ENCODE results near the gene BHLHA9. TPM values are rescaled to one million over a fixed set of nuclear protein-coding genes. Genes with fewer than 3 reads are reported as not detected.

BHLHA9 gene
- total RNA-seq = not detected

DNA sequence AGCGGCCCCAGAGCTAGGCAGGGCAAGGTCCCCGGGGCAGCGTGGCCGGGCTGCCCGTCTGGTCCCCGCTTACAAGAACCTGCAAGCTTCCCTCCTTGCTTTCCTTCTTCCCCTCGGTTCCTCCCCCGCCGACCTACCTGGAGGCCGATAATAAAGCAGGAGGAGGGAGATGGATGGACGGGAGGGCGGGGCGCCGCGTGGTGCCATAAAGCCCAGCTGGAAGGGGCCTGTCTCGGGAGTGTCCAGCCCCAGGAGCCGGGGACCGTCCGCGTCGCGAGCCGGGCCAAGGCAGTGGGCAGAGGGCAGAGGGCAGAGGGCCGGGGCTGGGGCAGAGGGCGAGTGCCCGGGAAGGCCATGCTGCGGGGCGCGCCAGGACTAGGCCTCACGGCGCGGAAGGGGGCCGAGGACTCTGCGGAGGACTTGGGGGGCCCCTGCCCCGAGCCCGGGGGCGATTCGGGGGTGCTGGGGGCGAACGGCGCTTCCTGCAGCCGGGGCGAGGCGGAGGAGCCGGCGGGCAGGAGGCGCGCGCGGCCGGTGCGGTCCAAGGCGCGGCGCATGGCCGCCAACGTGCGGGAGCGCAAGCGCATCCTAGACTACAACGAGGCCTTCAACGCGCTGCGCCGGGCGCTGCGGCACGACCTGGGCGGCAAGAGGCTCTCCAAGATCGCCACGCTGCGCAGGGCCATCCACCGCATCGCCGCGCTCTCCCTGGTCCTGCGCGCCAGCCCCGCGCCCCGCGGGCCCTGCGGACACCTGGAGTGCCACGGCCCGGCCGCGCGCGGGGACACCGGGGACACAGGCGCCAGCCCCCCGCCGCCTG is at the start of gene BHLHA9:
BHLHA9 (plus strand) TSS at position 235 of the 820 bp plus-strand sequence; CDS start at position 355, 120 bp downstream.
- no peak within 1 kb of the TSS for H3K4me3 ChIP-seq
- H3K27ac ChIP-seq = no peak within 1 kb of the TSS
- H3K4me1 ChIP-seq (replicated peaks in 1 of 2) = peaks cover 5 to 6% of the 10 kb centered on the region in 2 donors
- ATAC-seq (replicated peaks in 6 of 8) = no peak
- in situ Hi-C loops (cut with MboI; ENCODE audit: low pct_unique_long_range_greater_than_20kb in 2 of 9, low sequenced_read_pairs in 9 of 9, unreplicated experiment in 9 of 9) = loop anchor here in 6 of 9 experiments (10.0 to 25.0 kb wide), 3 partner anchors 54 to 244 kb away; partner anchors contain the start of gene INPP5K (in 6 of the 6)
- WGBS, 10 experiments = 24 to 79% (median 50%) methylated on average over 1 to 9 of the region's 93 CpGs; no CpG with 5 or more reads in 7 of the 10 experiments

GRCh38 chr17:1221209-1221608 is 49.0 kb upstream of the BHLHA9 start:
- in situ Hi-C loops (cut with MboI; ENCODE audit: low pct_unique_long_range_greater_than_20kb in 2 of 9, low sequenced_read_pairs in 9 of 9, unreplicated experiment in 9 of 9) = no loop called here
- H3K27ac ChIP-seq = no peak overlapping the region
- no peak overlapping the region for H3K4me3 ChIP-seq
- peaks cover 9 to 11% of the 10 kb centered on the region in 2 donors for H3K4me1 ChIP-seq (replicated peaks in 1 of 2)
- no peak for ATAC-seq (replicated peaks in 6 of 8)
- WGBS, 10 experiments = 0 to 100% (median 86%) methylated on average over 1 to 6 of the region's 7 CpGs; no CpG with 5 or more reads in 3 of the 10 experiments

DNA sequence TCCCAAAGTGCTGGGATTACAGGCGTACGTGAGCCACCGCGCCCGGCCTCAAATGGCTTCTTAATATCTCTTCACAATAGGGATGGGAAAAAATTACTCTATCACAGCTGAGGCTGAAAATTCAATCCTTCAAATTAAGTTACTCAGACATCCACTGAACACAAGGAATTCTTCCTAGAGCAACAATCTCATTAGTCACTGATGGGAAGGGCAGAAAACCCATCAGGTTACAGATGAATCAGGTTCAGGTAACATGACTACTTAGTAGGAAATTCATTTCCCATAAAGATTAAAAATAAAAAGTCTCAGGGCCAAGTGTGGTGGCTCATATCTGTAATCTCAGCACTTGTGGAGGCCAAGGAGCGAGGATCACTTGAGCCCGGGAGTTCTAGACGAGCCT is 47.9 kb upstream of the BHLHA9 start:
- no peak overlapping the region for H3K27ac ChIP-seq
- peaks cover 0 to under 1% of the 10 kb centered on the region in 2 donors for H3K4me1 ChIP-seq (replicated peaks in 1 of 2)
- 73 to 100% (median 100%) methylated on average over 1 to 7 of the region's 8 CpGs; no CpG with 5 or more reads in 3 of the 10 experiments for whole genome bisulfite sequencing, 10 experiments
- in situ Hi-C loops (cut with MboI; ENCODE audit: low pct_unique_long_range_greater_than_20kb in 2 of 9, low sequenced_read_pairs in 9 of 9, unreplicated experiment in 9 of 9) = no loop called here
- no peak overlapping the region for H3K4me3 ChIP-seq
- ATAC-seq (replicated peaks in 6 of 8) = no peak

DNA sequence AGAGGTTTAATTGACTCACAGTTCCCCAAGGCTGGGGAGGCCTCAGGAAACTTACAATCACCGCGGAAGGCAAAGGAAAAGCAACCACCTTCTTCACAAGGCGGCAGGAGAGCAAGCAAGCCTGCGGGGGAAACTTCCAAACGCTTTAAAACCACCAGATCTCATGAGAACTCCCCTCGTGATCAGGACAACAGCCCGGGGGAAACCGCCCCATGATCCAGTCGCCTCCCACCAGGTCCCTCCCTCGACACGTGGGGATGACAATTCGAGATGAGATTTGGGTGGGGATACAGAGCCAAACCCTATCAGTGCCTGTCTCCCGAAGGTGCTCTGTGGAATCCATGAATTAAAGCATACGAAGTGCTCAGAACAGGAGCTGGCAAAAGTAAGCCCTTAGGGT is 46.6 kb upstream of the BHLHA9 start:
- 58 to 82% (median 75%) methylated on average over 2 to 4 of the region's 14 CpGs; no CpG with 5 or more reads in 7 of the 10 experiments for WGBS, 10 experiments
- H3K4me1 ChIP-seq (replicated peaks in 1 of 2) = peaks cover 5 to 13% of the 10 kb centered on the region in 2 donors
- H3K4me3 ChIP-seq = no peak overlapping the region
- H3K27ac ChIP-seq = no peak overlapping the region
- in situ Hi-C loops (cut with MboI; ENCODE audit: low pct_unique_long_range_greater_than_20kb in 2 of 9, low sequenced_read_pairs in 9 of 9, unreplicated experiment in 9 of 9) = no loop called here
- ATAC-seq (replicated peaks in 6 of 8) = no peak

- 20 to 100% (median 50%) methylated on average over 1 to 2 of the region's 7 CpGs; no CpG with 5 or more reads in 5 of the 10 experiments for WGBS, 10 experiments
- no peak overlapping the region for H3K4me3 ChIP-seq
- in situ Hi-C loops (cut with MboI; ENCODE audit: low pct_unique_long_range_greater_than_20kb in 2 of 9, low sequenced_read_pairs in 9 of 9, unreplicated experiment in 9 of 9) = no loop called here
Observed at GRCh38 chr17:1224330-1224729, 45.9 kb upstream of the BHLHA9 start.

DNA sequence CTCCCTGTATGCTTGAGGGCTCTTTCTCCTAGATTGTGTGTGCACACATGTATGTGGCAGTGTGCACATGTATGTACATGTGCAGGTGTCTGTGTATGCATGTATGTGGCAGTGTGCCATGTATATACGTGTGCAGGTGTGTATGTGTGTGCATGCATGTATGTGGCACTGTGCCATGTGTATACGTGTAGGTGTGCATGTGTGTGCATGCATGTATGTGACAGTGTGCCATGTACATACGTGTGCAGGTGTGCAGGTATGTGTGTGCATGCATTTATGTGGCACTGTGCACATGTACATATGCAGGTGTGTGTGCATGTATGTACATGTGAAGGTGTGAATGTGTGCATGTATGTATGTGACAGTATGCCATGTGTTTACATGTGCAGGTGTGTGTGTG is 43.9 kb upstream of the BHLHA9 start:
- 33 to 80% (median 50%) methylated on average over 1 of the region's 3 CpGs; no CpG with 5 or more reads in 7 of the 10 experiments for WGBS, 10 experiments
- Histone ChIP-seq H3K27ac (no peak overlapping the region), H3K4me1 (replicated peaks in 1 of 2) (peaks cover 9 to 15% of the 10 kb centered on the region in 2 donors), H3K4me3 (no peak overlapping the region)
- no peak for ATAC-seq (replicated peaks in 6 of 8)
- in situ Hi-C loops (cut with MboI; ENCODE audit: low pct_unique_long_range_greater_than_20kb in 2 of 9, low sequenced_read_pairs in 9 of 9, unreplicated experiment in 9 of 9) = no loop called here

More at GRCh38 chr17:1224330-1224729, 45.9 kb upstream of the BHLHA9 start:
- ATAC-seq (replicated peaks in 6 of 8) = no peak
- Histone ChIP-seq H3K27ac (no peak overlapping the region), H3K4me1 (replicated peaks in 1 of 2) (peaks cover 5 to 15% of the 10 kb centered on the region in 2 donors)

- in situ Hi-C loops (cut with MboI; ENCODE audit: low pct_unique_long_range_greater_than_20kb in 2 of 9, low sequenced_read_pairs in 9 of 9, unreplicated experiment in 9 of 9) = no loop called here
- 0 to 90% (median 40%) methylated on average over 1 to 4 of the region's 5 CpGs; no CpG with 5 or more reads in 3 of the 10 experiments for WGBS, 10 experiments
- ATAC-seq (replicated peaks in 6 of 8) = no peak
- H3K4me3 ChIP-seq = no peak overlapping the region
- H3K4me1 ChIP-seq (replicated peaks in 1 of 2) = peaks cover 9 to 15% of the 10 kb centered on the region in 2 donors
- no peak overlapping the region for H3K27ac ChIP-seq
Observed at GRCh38 chr17:1227365-1227764, 42.9 kb upstream of the BHLHA9 start.

GRCh38 chr17:1227917-1228780 is 42.1 kb upstream of the BHLHA9 start:
- peak in 6 of 8 experiments; percentile 8 to 25 (median 18) for ATAC-seq (replicated peaks in 6 of 8)
- Histone ChIP-seq H3K27ac (no peak overlapping the region), H3K4me1 (replicated peaks in 1 of 2) (peaks cover 9 to 15% of the 10 kb centered on the region in 2 donors), H3K4me3 (peak overlapping the region in 1 of 5 donors; percentile 22)
- in situ Hi-C loops (cut with MboI; ENCODE audit: low pct_unique_long_range_greater_than_20kb in 2 of 9, low sequenced_read_pairs in 9 of 9, unreplicated experiment in 9 of 9) = no loop called here
- WGBS, 10 experiments = 2 to 70% (median 33%) methylated on average over 2 to 15 of the region's 58 CpGs; no CpG with 5 or more reads in 4 of the 10 experiments

DNA sequence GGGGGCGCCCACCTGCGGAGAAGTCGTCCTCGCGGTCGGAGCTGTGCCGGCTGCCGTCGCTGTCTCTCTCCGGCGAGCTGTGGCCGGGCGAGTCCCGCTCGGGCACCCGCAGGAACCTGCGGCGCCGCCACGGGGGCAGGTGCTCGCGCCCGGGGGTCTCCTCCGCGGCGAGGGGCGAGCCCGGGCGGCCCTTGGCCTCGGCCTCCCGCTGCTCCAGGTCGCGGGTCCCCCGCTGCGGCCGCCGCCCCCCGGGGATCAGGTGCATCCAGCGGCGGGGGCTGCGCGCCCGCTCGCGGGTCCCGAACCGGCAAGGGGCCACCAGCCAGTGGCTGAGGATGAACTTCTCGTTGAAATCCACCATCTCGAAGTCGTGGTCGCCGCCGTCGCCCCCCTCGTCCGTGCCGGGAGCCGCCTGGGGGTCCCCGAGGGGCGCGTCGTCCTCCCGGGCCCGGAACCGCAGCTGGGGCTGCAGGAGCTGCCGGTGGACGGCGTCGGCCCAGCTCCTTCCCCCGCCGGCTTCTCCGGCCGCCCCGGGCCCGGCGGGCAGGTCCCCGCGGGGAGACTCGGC is 41.4 kb upstream of the BHLHA9 start:
- peak; percentile 11 to 39 (median 33) for ATAC-seq (replicated peaks in 6 of 8)
- in situ Hi-C loops (cut with MboI; ENCODE audit: low pct_unique_long_range_greater_than_20kb in 2 of 9, low sequenced_read_pairs in 9 of 9, unreplicated experiment in 9 of 9) = no loop called here
- Histone ChIP-seq H3K4me1 (replicated peaks in 1 of 2) (peaks cover 9 to 15% of the 10 kb centered on the region in 2 donors), H3K27ac (no peak overlapping the region), H3K4me3 (peak overlapping the region; percentile 19 to 26 (median 22))
- WGBS, 10 experiments = 0% methylated on average over 9 of the region's 79 CpGs; no CpG with 5 or more reads in 9 of the 10 experiments

DNA sequence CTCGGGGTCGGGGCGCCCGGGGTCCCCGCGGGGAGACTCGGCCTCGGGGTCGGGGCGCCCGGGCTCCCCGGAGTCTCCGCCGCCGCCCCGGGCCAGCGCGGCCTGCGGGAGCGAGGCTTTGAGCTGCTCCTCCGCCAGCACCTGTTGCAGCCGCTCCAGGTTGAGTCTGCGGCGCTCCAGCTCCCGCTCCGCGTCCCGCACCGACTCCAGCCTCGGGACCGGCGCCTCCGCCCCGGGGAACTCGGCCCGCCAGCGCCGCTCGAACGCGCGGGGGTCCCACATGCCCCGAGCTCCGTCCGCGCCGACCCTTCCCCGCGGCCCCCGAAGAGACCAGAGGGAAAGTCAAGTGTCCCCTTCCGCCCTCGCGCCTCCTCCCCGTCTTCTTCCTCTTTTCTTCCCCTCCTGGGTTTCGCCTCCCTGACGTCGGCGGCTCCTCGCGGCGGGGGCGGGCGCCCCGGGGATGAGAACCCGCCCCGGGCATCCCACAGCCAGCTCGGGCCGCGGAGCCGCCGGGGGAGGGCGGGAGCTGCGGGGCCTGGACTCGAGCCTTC is 40.8 kb upstream of the BHLHA9 start:
- 0% methylated on average over 6 of the region's 74 CpGs; no CpG with 5 or more reads in 9 of the 10 experiments for WGBS, 10 experiments
- peaks cover 9 to 17% of the 10 kb centered on the region in 2 donors for H3K4me1 ChIP-seq (replicated peaks in 1 of 2)
- ATAC-seq (replicated peaks in 6 of 8) = peak; percentile 59 to 77 (median 66)
- in situ Hi-C loops (cut with MboI; ENCODE audit: low pct_unique_long_range_greater_than_20kb in 2 of 9, low sequenced_read_pairs in 9 of 9, unreplicated experiment in 9 of 9) = no loop called here
- no peak overlapping the region for H3K27ac ChIP-seq
- peak overlapping the region; percentile 19 to 26 (median 22) for H3K4me3 ChIP-seq

GRCh38 chr17:1229900-1230501 is 40.2 kb upstream of the BHLHA9 start:
- no peak overlapping the region for H3K27ac ChIP-seq
- H3K4me1 ChIP-seq (replicated peaks in 1 of 2) = peaks cover 9 to 20% of the 10 kb centered on the region in 2 donors
- 31 to 100% (median 72%) methylated on average over 1 to 6 of the region's 51 CpGs; no CpG with 5 or more reads in 7 of the 10 experiments for WGBS, 10 experiments
- peak overlapping the region; percentile 19 to 26 (median 22) for H3K4me3 ChIP-seq
- ATAC-seq (replicated peaks in 6 of 8) = no peak
- in situ Hi-C loops (cut with MboI; ENCODE audit: low pct_unique_long_range_greater_than_20kb in 2 of 9, low sequenced_read_pairs in 9 of 9, unreplicated experiment in 9 of 9) = no loop called here

DNA sequence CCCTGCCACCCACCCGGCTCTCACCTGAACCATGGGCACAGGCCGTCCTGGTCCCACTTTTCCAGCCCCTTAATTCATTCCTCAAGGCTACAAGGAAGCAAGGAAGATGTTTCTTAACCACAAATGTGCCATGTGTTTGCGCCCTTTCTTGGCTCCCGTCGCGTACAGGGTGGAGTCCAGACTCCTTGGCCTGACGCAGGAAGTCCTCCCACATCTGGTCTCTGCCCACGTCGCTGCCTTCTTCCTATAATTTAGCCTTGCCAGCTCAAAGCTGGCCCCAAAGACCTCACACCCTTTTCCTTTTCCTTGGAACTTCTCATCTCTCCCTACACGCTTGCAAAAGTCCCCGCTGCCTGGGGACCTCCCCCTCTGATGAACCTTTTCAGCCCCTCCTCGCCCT is 38.8 kb upstream of the BHLHA9 start:
- H3K4me1 ChIP-seq (replicated peaks in 1 of 2) = peaks cover 9 to 20% of the 10 kb centered on the region in 2 donors
- ATAC-seq (replicated peaks in 6 of 8) = peak in 3 of 8 experiments; percentile 16 to 36 (median 26)
- no peak overlapping the region for H3K27ac ChIP-seq
- WGBS, 10 experiments = 0 to 95% (median 76%) methylated on average over 2 to 8 of the region's 12 CpGs; no CpG with 5 or more reads in 2 of the 10 experiments
- no peak overlapping the region for H3K4me3 ChIP-seq
- in situ Hi-C loops (cut with MboI; ENCODE audit: low pct_unique_long_range_greater_than_20kb in 2 of 9, low sequenced_read_pairs in 9 of 9, unreplicated experiment in 9 of 9) = no loop called here
